Uterus (tissue), 4 donors: ENCODE measurements around the gene PSMG3. TPM values are rescaled to one million over a fixed set of nuclear protein-coding genes. Genes with fewer than 3 reads are reported as not detected.
A peak's percentile ranks its signal among the peaks of the same experiment; 100 is the strongest.

ENCODE experiments used
- DNase-seq, 2 donors: peaks; one replicate each; pipeline ENCODE4 v3.0.0-alpha.2; 2019 to 2020
- H3K27ac ChIP-seq, 2 donors: fragments of 200-600 bp; sonication (generic); 1 replicate in 1 of 2; 2 replicates in 1 of 2; pipeline ENCODE4 v1.5.1; 2016 to 2018
- H3K27me3 ChIP-seq, 2 donors: fragments of 200-600 bp; sonication (generic); one replicate each; pipeline ENCODE4 v1.5.1; 2018 to 2019; ENCODE audit warnings: control low read depth in 1 of 2
- H3K36me3 ChIP-seq, 2 donors: fragments of 200-600 bp; sonication (generic); one replicate each; pipeline ENCODE4 v1.5.1; 2019; ENCODE audit warnings: control low read depth in 1 of 2
- H3K4me1 ChIP-seq, 2 donors: fragments of 200-600 bp; sonication (generic); one replicate each; pipeline ENCODE4 v1.5.1; 2018 to 2019; ENCODE audit warnings: control low read depth in 1 of 2
- H3K4me3 ChIP-seq, 2 donors: fragments of 200-600 bp; sonication (generic); 1 replicate in 1 of 2; 2 replicates in 1 of 2; pipeline ENCODE4 v1.5.1; 2018 to 2019; ENCODE audit warnings: mild to moderate bottlenecking in 1 of 2
- H3K9me3 ChIP-seq, 2 donors: fragments of 200-600 bp; sonication (generic); one replicate each; pipeline ENCODE4 v1.5.1; 2019; ENCODE audit warnings: control low read depth in 1 of 2
- CTCF ChIP-seq, 4 experiments: fragments of 200-600 bp in 2 of 4; fragments of 450-650 bp in 2 of 4; sonication (generic) in 2 of 4; IDR thresholded peaks; one replicate each; pipeline ENCODE4 v1.5.1; 2016 to 2019; ENCODE audit warnings: antibody characterized with exemption in 4 of 4, mild to moderate bottlenecking in 2 of 4, moderate library complexity in 1 of 4
- POLR2A ChIP-seq, 2 donors: fragments of 450-650 bp; IDR thresholded peaks; one replicate each; pipeline ENCODE4 v1.6.1; 2016; ENCODE audit warnings: antibody characterized with exemption in 2 of 2, mild to moderate bottlenecking in 1 of 2, moderate library complexity in 1 of 2
- intact Hi-C: fragments of 100-400 bp; cut with DNase I; formaldehyde crosslinking; loops from one replicate; pipeline ENCODE4 v1.15.1; 2023; ENCODE audit warnings: low total_unique reads
- total RNA-seq, 4 donors: library from RNA; depleted of rRNA in 3 of 4; stranded (reverse); fragments of >200 nt in 3 of 4; gene quantifications; one replicate each; pipeline versions ENCODE4 v1.1.0 to v1.2.4, GENCODE V29; 2014 to 2023
- donor health status: DM: yes; HTN: yes; CAD: no.

The PSMG3 gene
- total RNA-seq, 4 donors from 2014 or later, result 16.4 to 143 (median 25.7) TPM

GRCh38 chr7:1531979-1532455 is 37.8 kb downstream of the PSMG3 start:
- Histone ChIP-seq H3K27me3 (no peaks in the 10 kb centered on the region), H3K9me3 (no peaks in the 10 kb centered on the region), H3K36me3 (no peaks in the 10 kb centered on the region), H3K4me3 (peak overlapping the region; percentile 41 to 66), H3K4me1 (peaks cover 12 to 13% of the 10 kb centered on the region in 2 donors), H3K27ac (peak overlapping the region; percentile 96 to 98)
- TF ChIP-seq POLR2A (IDR thresholded peaks at IDR 0.05) (no peak), CTCF (IDR thresholded peaks at IDR 0.05) (no peak)
- DNase-seq, result no peak
- intact Hi-C loops, result no loop called here

GRCh38 chr7:1531263-1531978 is 38.4 kb downstream of the PSMG3 start:
- H3K27ac ChIP-seq, result peak overlapping the region; percentile 96 to 98
- intact Hi-C loops, result no loop called here

GRCh38 chr7:1530946-1531262 is 38.9 kb downstream of the PSMG3 start:
- peak in 1 of 2 donors; percentile 15 for DNase-seq
- Histone ChIP-seq H3K9me3 (no peaks in the 10 kb centered on the region), H3K4me3 (peak overlapping the region; percentile 41 to 66), H3K27ac (peak overlapping the region; percentile 96 to 98), H3K4me1 (peaks cover 9 to 13% of the 10 kb centered on the region in 2 donors), H3K36me3 (no peaks in the 10 kb centered on the region), H3K27me3 (no peaks in the 10 kb centered on the region)
- intact Hi-C loops, result no loop called here
- no peak for TF ChIP-seq CTCF (IDR thresholded peaks at IDR 0.05)
- no peak for TF ChIP-seq POLR2A (IDR thresholded peaks at IDR 0.05)

More at GRCh38 chr7:1531263-1531978, 38.4 kb downstream of the PSMG3 start:
- TF ChIP-seq CTCF (IDR thresholded peaks at IDR 0.05), result no peak
- peak in 1 of 2 donors; percentile 23 for TF ChIP-seq POLR2A (IDR thresholded peaks at IDR 0.05)
- DNase-seq, result peak; percentile 49 to 53
- no peaks in the 10 kb centered on the region for H3K27me3 ChIP-seq
- no peaks in the 10 kb centered on the region for H3K36me3 ChIP-seq
- peaks cover 12 to 13% of the 10 kb centered on the region in 2 donors for H3K4me1 ChIP-seq
- H3K4me3 ChIP-seq, result peak overlapping the region; percentile 41 to 66
- no peaks in the 10 kb centered on the region for H3K9me3 ChIP-seq

GRCh38 chr7:1529383-1530116 is 40.3 kb downstream of the PSMG3 start:
- Histone ChIP-seq H3K36me3 (no peaks in the 10 kb centered on the region), H3K27me3 (no peaks in the 10 kb centered on the region), H3K4me3 (no peak overlapping the region), H3K27ac (no peak overlapping the region), H3K4me1 (peaks cover 9 to 13% of the 10 kb centered on the region in 2 donors), H3K9me3 (no peaks in the 10 kb centered on the region)
- TF ChIP-seq CTCF (IDR thresholded peaks at IDR 0.05) (no peak), POLR2A (IDR thresholded peaks at IDR 0.05) (no peak)
- intact Hi-C loops, result no loop called here
- peak in 1 of 2 donors; percentile 35 for DNase-seq

- Histone ChIP-seq H3K27me3 (no peaks in the 10 kb centered on the region), H3K4me3 (no peak overlapping the region), H3K27ac (no peak overlapping the region), H3K4me1 (no peaks in the 10 kb centered on the region), H3K36me3 (no peaks in the 10 kb centered on the region), H3K9me3 (no peaks in the 10 kb centered on the region)
- TF ChIP-seq CTCF (IDR thresholded peaks at IDR 0.05), result no peak
- TF ChIP-seq POLR2A (IDR thresholded peaks at IDR 0.05), result no peak
- intact Hi-C loops, result no loop called here
- no peak for DNase-seq
These were observed 43.5 kb downstream of the PSMG3 start for GRCh38 chr7:1526271-1526754.
